Measurements from ENCODE around the gene TMTC4. TPM values are rescaled to one million over a fixed set of nuclear protein-coding genes. Genes with fewer than 3 reads are reported as not detected.
"Not testable (repeated sequence)": the region's sequence is repeated elsewhere in the genome, so short reads cannot be mapped to it uniquely, and the experiment has no call there.

Gene TMTC4
- total RNA-seq, 2 donors from 2014 or later = 9.8 to 19.7 TPM

- H3K27me3 Mint-ChIP-seq; H3K4me3 Mint-ChIP-seq; ATAC-seq; H3K36me3 Mint-ChIP-seq; H3K9me3 Mint-ChIP-seq; DNase-seq (ENCODE audit: low spot score): not testable (repeated sequence)
- peak overlapping the region in 1 of 2 donors; percentile 53 for H3K27ac Mint-ChIP-seq
- H3K4me1 Mint-ChIP-seq (ENCODE audit: low read depth in 2 of 2) = peaks cover 31 to 32% of the 10 kb centered on the region in 2 donors
These were observed 97.4 kb downstream of the TMTC4 start for GRCh38 chr13:100577239-100577638.

DNA sequence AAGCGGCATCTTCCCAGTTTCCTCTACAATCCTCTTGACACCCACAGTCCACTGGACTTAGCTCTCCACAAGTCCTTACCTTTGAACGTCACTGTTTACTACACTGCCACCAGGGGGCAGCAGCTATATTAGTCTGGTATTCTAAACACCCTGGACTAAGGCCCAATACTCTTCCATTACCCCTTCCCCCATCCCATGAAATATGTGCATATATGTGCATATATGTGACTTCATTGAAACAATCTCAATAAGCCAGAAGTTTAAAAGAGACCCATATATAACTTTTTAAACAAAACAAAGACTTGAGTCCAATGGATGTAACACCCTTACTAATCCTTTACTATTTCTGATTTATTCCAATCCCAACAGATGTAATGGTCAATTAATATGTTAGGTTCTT, 101.5 kb downstream of the TMTC4 start:
- Mint-ChIP-seq H3K36me3 (peaks cover under 1% of the 10 kb centered on the region), H3K4me1 (ENCODE audit: low read depth in 2 of 2) (peaks cover 16 to 22% of the 10 kb centered on the region in 2 donors), H3K9me3 (no peaks in the 10 kb centered on the region), H3K27me3 (no peaks in the 10 kb centered on the region), H3K4me3 (no peak overlapping the region), H3K27ac (no peak overlapping the region)
- DNase-seq (ENCODE audit: low spot score) (peak; percentile 78), ATAC-seq (peak; percentile 81 to 86)

- Mint-ChIP-seq H3K27me3 (no peaks in the 10 kb centered on the region), H3K27ac (no peak overlapping the region), H3K9me3 (no peaks in the 10 kb centered on the region), H3K4me1 (ENCODE audit: low read depth in 2 of 2) (peaks cover 0 to 8% of the 10 kb centered on the region in 2 donors), H3K4me3 (no peak overlapping the region), H3K36me3 (no peaks in the 10 kb centered on the region)
- DNase-seq (ENCODE audit: low spot score) (no peak), ATAC-seq (no peak)
These were observed 108.1 kb downstream of the TMTC4 start for GRCh38 chr13:100566543-100566942.

DNA sequence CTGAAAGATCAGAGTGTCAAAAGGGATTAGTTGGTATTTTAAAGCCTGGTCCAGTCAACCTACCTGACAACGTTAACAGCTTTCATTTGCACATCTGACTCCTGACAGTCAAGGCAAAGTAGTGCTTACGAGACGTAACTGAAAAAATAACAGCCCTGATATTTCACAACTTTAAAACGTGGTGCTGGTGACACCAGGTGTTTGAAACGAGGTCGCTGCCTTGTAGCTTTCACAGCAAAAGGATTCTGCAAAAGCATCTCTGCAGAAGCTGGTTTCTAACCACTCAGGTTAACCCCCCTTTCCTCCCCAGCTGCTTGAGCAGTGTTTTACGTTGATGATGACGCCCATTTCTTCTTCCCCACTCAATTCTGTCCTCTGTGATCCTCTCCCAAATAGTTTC, 109.3 kb downstream of the TMTC4 start:
- no peaks in the 10 kb centered on the region for H3K36me3 Mint-ChIP-seq
- H3K27ac Mint-ChIP-seq = no peak overlapping the region
- H3K27me3 Mint-ChIP-seq = no peaks in the 10 kb centered on the region
- peaks cover 0 to 8% of the 10 kb centered on the region in 2 donors for H3K4me1 Mint-ChIP-seq (ENCODE audit: low read depth in 2 of 2)
- H3K4me3 Mint-ChIP-seq = no peak overlapping the region
- DNase-seq (ENCODE audit: low spot score) (no peak), ATAC-seq (no peak)
- no peaks in the 10 kb centered on the region for H3K9me3 Mint-ChIP-seq

DNA sequence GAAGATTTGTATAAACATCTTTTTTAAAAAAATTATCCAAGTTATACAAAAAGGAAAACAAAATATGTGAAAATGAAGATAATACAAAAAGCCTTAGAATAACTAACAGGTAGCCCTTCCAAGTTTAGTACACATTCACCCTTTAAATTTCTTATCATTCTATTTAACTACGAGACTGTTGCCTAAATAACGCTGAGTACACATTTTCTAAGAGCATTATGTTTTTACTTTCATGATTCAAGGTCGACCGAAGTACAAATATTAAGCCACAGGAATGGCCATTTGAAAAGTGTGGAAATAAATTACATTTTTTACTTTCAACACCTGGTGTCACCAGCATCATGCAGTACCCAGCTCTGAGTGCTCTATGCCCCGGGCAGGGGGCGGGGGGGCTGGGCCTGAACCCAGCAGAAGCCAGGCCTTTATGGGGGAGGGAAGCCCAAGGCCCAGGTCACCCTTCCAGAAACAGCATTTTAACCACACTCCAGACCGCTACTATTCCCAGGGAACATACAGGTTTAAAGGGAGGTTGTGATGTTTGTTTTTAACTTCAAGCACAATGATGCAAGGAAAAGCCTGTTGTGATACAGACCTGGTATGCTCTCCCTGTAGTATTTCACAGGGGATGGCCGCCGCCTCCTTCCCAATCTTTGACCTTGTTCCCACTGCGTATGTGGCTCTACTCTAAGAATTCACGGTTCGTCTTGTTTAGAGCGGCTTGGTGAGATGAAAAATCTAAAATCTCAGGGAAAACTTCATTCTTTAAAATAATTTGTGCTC, 110.0 kb downstream of the TMTC4 start:
- no peak for DNase-seq (ENCODE audit: low spot score)
- Mint-ChIP-seq H3K9me3 (no peaks in the 10 kb centered on the region), H3K27ac (no peak overlapping the region), H3K4me3 (no peak overlapping the region), H3K27me3 (no peaks in the 10 kb centered on the region), H3K36me3 (no peaks in the 10 kb centered on the region), H3K4me1 (ENCODE audit: low read depth in 2 of 2) (peaks cover 0 to 8% of the 10 kb centered on the region in 2 donors)
- ATAC-seq = no peak

GRCh38 chr13:100563779-100564178, 110.8 kb downstream of the TMTC4 start:
- Mint-ChIP-seq H3K4me1 (ENCODE audit: low read depth in 2 of 2) (peaks cover 0 to 8% of the 10 kb centered on the region in 2 donors), H3K4me3 (no peak overlapping the region), H3K27me3 (no peaks in the 10 kb centered on the region), H3K27ac (peak overlapping the region in 1 of 2 donors; percentile 57), H3K36me3 (no peaks in the 10 kb centered on the region), H3K9me3 (no peaks in the 10 kb centered on the region)
- DNase-seq (ENCODE audit: low spot score) (no peak), ATAC-seq (no peak)

DNA sequence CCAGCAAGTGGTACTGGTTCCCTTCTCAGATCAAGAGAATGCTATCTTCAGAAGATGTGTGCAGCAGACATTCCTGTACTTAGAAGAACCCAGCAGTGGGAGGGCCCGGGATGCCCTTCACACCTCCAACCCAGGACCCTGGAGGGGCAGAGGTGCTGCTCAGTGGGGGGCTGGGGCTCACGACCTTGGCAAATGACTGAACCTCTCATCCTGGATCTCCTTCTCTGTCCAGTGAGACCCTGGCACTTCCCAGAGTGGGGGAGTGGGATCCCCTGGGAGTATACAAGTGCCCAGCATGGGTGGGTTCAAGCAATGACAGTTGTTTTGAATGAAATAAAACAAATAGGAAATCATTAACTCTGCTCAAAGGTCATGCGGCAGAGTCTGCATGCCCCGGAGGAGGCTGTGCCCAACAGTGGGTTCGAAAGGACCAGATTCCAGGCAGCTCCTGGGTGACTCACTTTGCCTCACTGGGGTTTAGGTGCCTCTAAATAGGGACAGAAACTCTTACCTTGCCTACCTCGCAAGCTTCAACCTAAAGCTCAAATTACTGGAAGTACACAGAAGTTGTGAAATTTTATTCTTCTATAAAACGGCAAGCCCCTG, 112.9 kb downstream of the TMTC4 start:
- peaks cover 0 to 4% of the 10 kb centered on the region in 2 donors for H3K4me1 Mint-ChIP-seq (ENCODE audit: low read depth in 2 of 2)
- ATAC-seq (no peak), DNase-seq (ENCODE audit: low spot score) (no peak)
- H3K9me3 Mint-ChIP-seq = no peaks in the 10 kb centered on the region
- H3K4me3 Mint-ChIP-seq = no peak overlapping the region
- no peak overlapping the region for H3K27ac Mint-ChIP-seq
- H3K27me3 Mint-ChIP-seq = no peaks in the 10 kb centered on the region
- H3K36me3 Mint-ChIP-seq = no peaks in the 10 kb centered on the region

GRCh38 chr13:100561158-100561499, 113.5 kb downstream of the TMTC4 start:
- peaks cover 0 to 4% of the 10 kb centered on the region in 2 donors for H3K4me1 Mint-ChIP-seq (ENCODE audit: low read depth in 2 of 2)
- H3K4me3 Mint-ChIP-seq = no peak overlapping the region
- H3K27me3 Mint-ChIP-seq = no peaks in the 10 kb centered on the region

GRCh38 chr13:100560498-100561157, 114.0 kb downstream of the TMTC4 start:
- Mint-ChIP-seq H3K27me3 (no peaks in the 10 kb centered on the region), H3K9me3 (no peaks in the 10 kb centered on the region), H3K4me1 (ENCODE audit: low read depth in 2 of 2) (peaks cover 0 to 2% of the 10 kb centered on the region in 2 donors), H3K4me3 (no peak overlapping the region), H3K36me3 (no peaks in the 10 kb centered on the region), H3K27ac (no peak overlapping the region)
- DNase-seq (ENCODE audit: low spot score) (no peak), ATAC-seq (no peak)

More at GRCh38 chr13:100561158-100561499, 113.5 kb downstream of the TMTC4 start:
- Mint-ChIP-seq H3K36me3 (no peaks in the 10 kb centered on the region), H3K27ac (no peak overlapping the region), H3K9me3 (no peaks in the 10 kb centered on the region)
- DNase-seq (ENCODE audit: low spot score) (no peak), ATAC-seq (no peak)

DNA sequence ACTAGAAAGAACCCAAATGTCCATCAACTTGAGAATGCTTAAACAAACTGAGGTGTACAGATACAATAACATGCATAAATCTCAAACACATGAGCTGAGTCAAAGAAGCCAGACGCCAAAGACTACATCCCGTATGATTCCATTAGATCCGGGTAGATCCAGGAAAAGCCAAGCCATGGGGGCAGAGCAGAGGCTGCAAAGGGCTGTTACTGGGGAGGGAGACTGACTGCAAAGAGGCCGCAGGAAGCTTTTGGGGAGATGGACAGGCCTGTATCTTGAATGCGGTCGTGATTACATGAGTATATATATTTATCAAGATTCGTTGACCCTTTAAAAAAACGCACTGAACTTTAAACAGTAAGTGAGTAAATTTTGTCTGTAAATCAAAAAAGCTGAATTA, 114.7 kb downstream of the TMTC4 start:
- Mint-ChIP-seq H3K27ac (no peak overlapping the region), H3K9me3 (no peaks in the 10 kb centered on the region), H3K27me3 (no peaks in the 10 kb centered on the region), H3K36me3 (no peaks in the 10 kb centered on the region), H3K4me1 (ENCODE audit: low read depth in 2 of 2) (no peaks in the 10 kb centered on the region), H3K4me3 (no peak overlapping the region)
- ATAC-seq = no peak
- DNase-seq (ENCODE audit: low spot score) = no peak

Other genes starting within 250 kb of the TMTC4 start
- gene GGACT, start 86.0 kb downstream of the TMTC4 start, total RNA-seq = 1 to 10 TPM; 4.2 to 7.7 TPM

All from natural killer cell treated with Interleukin-12 subunit alpha and Interleukin-12 subunit beta and Interleukin-15 and Interleukin-18, amount 100 ng/mL, for 72 hours (primary cell).